ENCODE measurements around the gene SPATC1L.

The SPATC1L gene

DNA sequence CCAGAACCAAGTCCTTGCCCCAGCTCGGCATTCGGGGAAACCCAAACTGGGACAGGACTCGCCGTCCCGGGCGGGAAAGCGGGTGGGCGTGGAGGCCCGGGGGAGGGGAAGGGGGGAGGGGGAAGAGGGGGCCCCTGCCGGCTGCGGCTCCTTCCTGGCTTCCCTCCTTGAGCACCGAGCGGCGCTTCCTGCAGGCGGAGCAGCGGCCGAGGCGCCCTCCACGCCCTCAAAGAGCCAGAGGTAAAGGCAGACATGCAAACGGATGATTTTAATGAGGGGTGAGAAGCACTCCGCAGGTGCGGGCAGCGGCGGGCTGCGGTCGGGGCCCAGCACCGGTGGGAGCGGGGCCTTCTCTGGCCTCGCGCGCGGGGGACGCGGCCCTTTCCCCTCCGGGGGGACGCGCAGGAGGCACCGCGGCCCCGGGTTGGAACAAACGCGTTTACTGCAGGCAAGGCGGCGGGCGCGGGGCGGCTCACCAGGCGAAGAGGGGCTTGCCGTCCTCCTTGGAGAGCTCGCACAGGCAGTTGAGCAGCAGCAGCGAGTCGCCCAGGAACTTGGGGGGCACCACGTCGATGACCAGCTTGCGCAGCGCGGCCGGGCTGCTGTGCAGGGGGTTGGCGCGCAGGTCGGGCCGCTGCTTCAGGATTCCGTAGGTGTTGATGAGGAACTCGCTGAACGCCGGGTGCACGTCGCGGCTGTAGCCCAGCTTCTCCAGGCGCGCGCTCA lies 23.2 kb downstream of the SPATC1L start:
- H3K27ac ChIP-seq (ENCODE audit: low read depth, low read length), result no peak overlapping the region
- H3K4me1 ChIP-seq (ENCODE audit: control insufficient read depth in 5 of 5, insufficient read depth in 5 of 5, low read length in 5 of 5), result no peaks in the 10 kb centered on the region
- no peak overlapping the region for H3K4me3 ChIP-seq (ENCODE audit: low read depth in 1 of 5, low read length in 5 of 5)
- no peak overlapping the region for H3K9ac ChIP-seq (ENCODE audit: low read length in 5 of 5)
- no peaks in the 10 kb centered on the region for H3K36me3 ChIP-seq (ENCODE audit: control insufficient read depth in 5 of 5, insufficient read depth in 5 of 5, low read length in 5 of 5)
- H3K9me3 ChIP-seq (ENCODE audit: control insufficient read depth in 5 of 5, low read length in 5 of 5), result no peaks in the 10 kb centered on the region
- peaks cover 0 to 6% (median 0%) of the 10 kb centered on the region in 5 donors for H3K27me3 ChIP-seq (ENCODE audit: control insufficient read depth in 5 of 5, insufficient read depth in 4 of 5, low read length in 5 of 5)

DNA sequence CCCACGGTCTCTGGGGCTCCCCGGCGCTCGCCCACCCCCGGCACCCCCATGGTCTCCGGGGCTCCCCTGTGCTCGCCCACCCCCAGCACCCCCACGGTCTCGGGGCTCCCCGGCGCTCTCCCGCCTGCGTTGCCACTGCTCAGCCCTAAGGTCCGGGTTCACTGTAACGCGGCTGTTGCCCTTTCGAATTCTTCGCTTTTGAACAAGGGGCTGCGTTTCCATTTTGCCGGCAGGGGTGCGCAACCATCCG lies 23.7 kb downstream of the SPATC1L start:
- Histone ChIP-seq H3K4me3 (ENCODE audit: low read depth in 1 of 5, low read length in 5 of 5) (no peak overlapping the region), H3K4me1 (ENCODE audit: control insufficient read depth in 5 of 5, insufficient read depth in 5 of 5, low read length in 5 of 5) (no peaks in the 10 kb centered on the region), H3K9me3 (ENCODE audit: control insufficient read depth in 5 of 5, low read length in 5 of 5) (no peaks in the 10 kb centered on the region), H3K27me3 (ENCODE audit: control insufficient read depth in 5 of 5, insufficient read depth in 4 of 5, low read length in 5 of 5) (peaks cover 0 to 6% (median 0%) of the 10 kb centered on the region in 5 donors), H3K9ac (ENCODE audit: low read length in 5 of 5) (no peak overlapping the region), H3K27ac (ENCODE audit: low read depth, low read length) (no peak overlapping the region), H3K36me3 (ENCODE audit: control insufficient read depth in 5 of 5, insufficient read depth in 5 of 5, low read length in 5 of 5) (no peaks in the 10 kb centered on the region)

DNA sequence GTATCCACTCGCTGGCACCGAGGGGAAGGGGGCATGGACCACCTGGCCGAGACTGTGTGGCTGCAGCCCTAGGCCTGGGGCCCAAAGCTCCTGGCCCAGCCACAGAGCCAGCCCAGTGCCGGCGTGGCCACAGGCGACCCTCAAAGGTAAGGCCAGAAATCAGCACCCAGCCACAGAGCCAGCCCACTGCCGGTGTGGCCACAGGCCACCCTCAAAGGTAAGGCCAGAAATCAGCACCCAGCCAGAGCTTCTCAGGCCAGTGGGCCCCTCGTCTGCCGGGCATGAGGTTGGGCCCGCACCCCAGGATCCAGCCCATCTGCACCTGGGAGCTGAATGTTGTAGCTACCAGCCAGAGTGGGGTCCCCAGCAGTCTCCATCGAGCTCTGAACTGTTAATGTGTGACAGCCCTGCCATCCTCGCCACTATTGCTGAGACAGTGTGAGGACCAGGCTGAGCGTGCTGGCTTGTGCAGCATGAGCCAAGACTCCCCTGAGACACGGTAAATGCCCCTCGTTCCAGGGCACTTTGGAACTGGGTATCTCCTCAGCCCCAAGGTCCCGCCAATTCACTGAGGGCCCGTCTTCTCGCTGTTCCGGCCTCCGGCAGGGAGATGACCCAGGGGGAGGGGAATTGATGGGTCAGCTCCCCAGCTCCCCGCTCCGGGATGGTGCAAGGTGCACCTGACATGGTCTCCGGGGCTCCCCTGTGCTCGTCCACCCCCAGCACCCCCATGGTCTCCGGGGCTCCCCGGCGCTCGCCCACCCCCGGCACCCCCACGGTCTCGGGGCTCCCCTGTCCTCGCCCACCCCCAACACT lies 24.2 kb downstream of the SPATC1L start:
- H3K27ac ChIP-seq (ENCODE audit: low read depth, low read length), result no peak overlapping the region
- H3K9ac ChIP-seq (ENCODE audit: low read length in 5 of 5), result no peak overlapping the region
- H3K27me3 ChIP-seq (ENCODE audit: control insufficient read depth in 5 of 5, insufficient read depth in 4 of 5, low read length in 5 of 5), result peaks cover 0 to 6% (median 0%) of the 10 kb centered on the region in 5 donors

DNA sequence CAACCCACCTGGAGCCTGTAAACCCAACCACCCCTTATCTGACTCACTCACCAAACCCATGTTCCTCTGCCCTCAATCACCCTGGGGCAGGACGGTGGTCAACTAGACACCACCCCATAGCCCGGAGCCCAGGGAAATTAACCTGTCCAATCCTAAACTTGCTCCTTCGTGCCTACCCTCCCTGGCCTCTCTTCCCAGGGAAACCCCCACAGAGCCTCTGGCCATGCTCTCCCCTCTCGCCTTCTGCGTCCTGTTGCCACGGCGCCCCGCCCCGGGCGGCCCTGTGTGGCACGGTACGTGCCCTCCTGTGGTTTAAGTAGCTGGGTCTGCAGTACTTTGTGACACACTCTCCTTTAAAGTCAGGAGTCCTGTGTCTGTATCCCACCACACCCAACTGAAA lies 24.9 kb downstream of the SPATC1L start:
- peaks cover 0 to 6% (median 0%) of the 10 kb centered on the region in 5 donors for H3K27me3 ChIP-seq (ENCODE audit: control insufficient read depth in 5 of 5, insufficient read depth in 4 of 5, low read length in 5 of 5)
- no peak overlapping the region for H3K27ac ChIP-seq (ENCODE audit: low read depth, low read length)
- no peak overlapping the region for H3K4me3 ChIP-seq (ENCODE audit: low read depth in 1 of 5, low read length in 5 of 5)
- H3K9me3 ChIP-seq (ENCODE audit: control insufficient read depth in 5 of 5, low read length in 5 of 5), result no peaks in the 10 kb centered on the region
- H3K36me3 ChIP-seq (ENCODE audit: control insufficient read depth in 5 of 5, insufficient read depth in 5 of 5, low read length in 5 of 5), result no peaks in the 10 kb centered on the region
- H3K9ac ChIP-seq (ENCODE audit: low read length in 5 of 5), result no peak overlapping the region
- no peaks in the 10 kb centered on the region for H3K4me1 ChIP-seq (ENCODE audit: control insufficient read depth in 5 of 5, insufficient read depth in 5 of 5, low read length in 5 of 5)

More for the DNA sequence above, 24.2 kb downstream of the SPATC1L start:
- Histone ChIP-seq H3K4me3 (ENCODE audit: low read depth in 1 of 5, low read length in 5 of 5) (no peak overlapping the region), H3K36me3 (ENCODE audit: control insufficient read depth in 5 of 5, insufficient read depth in 5 of 5, low read length in 5 of 5) (no peaks in the 10 kb centered on the region), H3K9me3 (ENCODE audit: control insufficient read depth in 5 of 5, low read length in 5 of 5) (no peaks in the 10 kb centered on the region), H3K4me1 (ENCODE audit: control insufficient read depth in 5 of 5, insufficient read depth in 5 of 5, low read length in 5 of 5) (no peaks in the 10 kb centered on the region)

DNA sequence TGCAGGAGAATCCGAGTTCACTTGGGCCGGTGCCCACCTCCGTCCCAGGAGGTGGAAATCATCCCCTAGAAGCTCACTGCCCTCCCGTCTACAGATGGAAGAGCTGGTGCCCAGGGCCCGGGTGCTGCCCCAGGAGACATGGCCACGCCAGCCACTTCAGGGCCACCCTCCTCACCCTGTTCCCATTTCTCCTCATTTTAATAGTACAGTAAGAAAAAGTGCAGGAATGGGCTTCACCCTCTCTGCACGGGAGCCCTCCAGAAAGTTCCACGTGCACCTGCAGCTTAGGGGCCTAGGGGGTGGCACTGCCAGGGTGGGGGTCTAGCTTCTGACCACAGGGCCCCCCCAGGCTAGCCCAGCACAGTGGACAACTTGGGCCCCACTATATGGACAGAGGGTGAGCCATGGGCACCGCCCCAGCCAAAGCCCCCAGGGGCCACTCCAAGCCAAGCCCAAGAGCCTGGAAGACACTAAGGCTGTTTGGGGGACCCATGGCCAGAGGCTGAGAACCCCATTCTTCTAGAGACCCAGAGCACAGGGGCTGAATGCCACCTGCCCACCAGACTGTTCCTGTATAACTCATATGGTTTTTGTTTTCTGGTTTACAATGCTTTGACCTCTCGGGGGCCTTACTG lies 25.5 kb downstream of the SPATC1L start:
- Histone ChIP-seq H3K9ac (ENCODE audit: low read length in 5 of 5) (no peak overlapping the region), H3K4me1 (ENCODE audit: control insufficient read depth in 5 of 5, insufficient read depth in 5 of 5, low read length in 5 of 5) (peaks cover 0 to under 1% (median under 1%) of the 10 kb centered on the region in 5 donors), H3K27me3 (ENCODE audit: control insufficient read depth in 5 of 5, insufficient read depth in 4 of 5, low read length in 5 of 5) (peaks cover 0 to 6% (median 0%) of the 10 kb centered on the region in 5 donors), H3K36me3 (ENCODE audit: control insufficient read depth in 5 of 5, insufficient read depth in 5 of 5, low read length in 5 of 5) (no peaks in the 10 kb centered on the region), H3K4me3 (ENCODE audit: low read depth in 1 of 5, low read length in 5 of 5) (no peak overlapping the region), H3K9me3 (ENCODE audit: control insufficient read depth in 5 of 5, low read length in 5 of 5) (no peaks in the 10 kb centered on the region), H3K27ac (ENCODE audit: low read depth, low read length) (no peak overlapping the region)

DNA sequence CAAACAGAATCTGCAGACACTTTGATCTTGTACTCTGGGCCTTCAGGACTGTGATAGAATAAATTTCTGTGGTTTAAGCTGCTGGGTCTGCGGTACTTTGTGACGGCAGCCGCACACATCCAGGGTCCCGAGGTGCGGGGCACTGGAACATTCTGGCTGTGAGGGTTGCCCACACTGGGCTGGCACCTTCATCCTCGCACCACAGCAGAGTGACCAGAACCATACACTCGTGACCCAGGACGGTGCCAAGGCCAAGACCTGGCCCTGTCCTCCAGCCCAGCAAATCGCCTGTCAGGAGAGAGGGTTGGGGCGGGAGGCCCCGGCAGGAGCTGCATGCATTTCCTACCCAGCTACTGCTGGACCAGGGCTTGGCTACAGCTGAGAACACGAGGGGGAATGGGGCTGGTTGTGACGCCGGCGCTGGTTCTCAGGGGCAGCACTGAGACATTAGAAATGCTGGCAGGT lies 26.2 kb downstream of the SPATC1L start:
- H3K27ac ChIP-seq (ENCODE audit: low read depth, low read length), result no peak overlapping the region
- H3K4me1 ChIP-seq (ENCODE audit: control insufficient read depth in 5 of 5, insufficient read depth in 5 of 5, low read length in 5 of 5), result peaks cover 0 to 9% (median 8%) of the 10 kb centered on the region in 5 donors
- no peaks in the 10 kb centered on the region for H3K36me3 ChIP-seq (ENCODE audit: control insufficient read depth in 5 of 5, insufficient read depth in 5 of 5, low read length in 5 of 5)
- no peak overlapping the region for H3K4me3 ChIP-seq (ENCODE audit: low read depth in 1 of 5, low read length in 5 of 5)
- H3K27me3 ChIP-seq (ENCODE audit: control insufficient read depth in 5 of 5, insufficient read depth in 4 of 5, low read length in 5 of 5), result peaks cover 0 to 10% (median 0%) of the 10 kb centered on the region in 5 donors
- no peaks in the 10 kb centered on the region for H3K9me3 ChIP-seq (ENCODE audit: control insufficient read depth in 5 of 5, low read length in 5 of 5)
- H3K9ac ChIP-seq (ENCODE audit: low read length in 5 of 5), result no peak overlapping the region

DNA sequence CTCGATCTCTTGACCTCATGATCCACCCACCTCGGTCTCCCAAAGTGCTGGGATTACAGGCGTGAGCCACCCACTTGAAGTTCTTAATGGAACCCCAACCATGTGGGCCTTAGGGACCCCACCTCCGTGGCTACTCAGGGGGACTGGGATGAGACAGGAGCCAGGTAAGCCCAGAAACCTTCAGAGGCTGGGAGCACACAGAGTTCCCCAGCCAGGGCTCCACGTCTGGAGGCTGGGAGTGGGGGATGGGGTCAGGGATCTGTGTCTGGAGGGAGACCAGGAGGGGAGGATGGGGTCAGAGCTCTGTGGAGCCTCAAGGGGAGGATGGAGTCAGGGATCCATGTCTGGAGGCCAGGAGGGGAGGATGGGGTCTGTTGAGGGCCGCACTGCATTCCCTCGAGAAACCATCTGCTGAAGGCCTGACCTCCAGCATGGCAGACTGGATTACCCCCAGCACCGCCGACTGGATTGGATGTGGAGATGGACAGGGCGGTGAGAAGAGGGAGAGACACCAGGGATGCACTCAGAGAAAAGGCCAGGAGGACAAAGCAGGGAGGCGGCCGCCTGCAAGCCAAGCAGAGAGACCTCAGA lies 26.8 kb downstream of the SPATC1L start:
- Histone ChIP-seq H3K9me3 (ENCODE audit: control insufficient read depth in 5 of 5, low read length in 5 of 5) (no peaks in the 10 kb centered on the region), H3K27ac (ENCODE audit: low read depth, low read length) (no peak overlapping the region), H3K36me3 (ENCODE audit: control insufficient read depth in 5 of 5, insufficient read depth in 5 of 5, low read length in 5 of 5) (no peaks in the 10 kb centered on the region), H3K9ac (ENCODE audit: low read length in 5 of 5) (no peak overlapping the region), H3K4me3 (ENCODE audit: low read depth in 1 of 5, low read length in 5 of 5) (no peak overlapping the region), H3K4me1 (ENCODE audit: control insufficient read depth in 5 of 5, insufficient read depth in 5 of 5, low read length in 5 of 5) (peaks cover 0 to 13% (median 12%) of the 10 kb centered on the region in 5 donors), H3K27me3 (ENCODE audit: control insufficient read depth in 5 of 5, insufficient read depth in 4 of 5, low read length in 5 of 5) (peaks cover 0 to 12% (median 0%) of the 10 kb centered on the region in 5 donors)

DNA sequence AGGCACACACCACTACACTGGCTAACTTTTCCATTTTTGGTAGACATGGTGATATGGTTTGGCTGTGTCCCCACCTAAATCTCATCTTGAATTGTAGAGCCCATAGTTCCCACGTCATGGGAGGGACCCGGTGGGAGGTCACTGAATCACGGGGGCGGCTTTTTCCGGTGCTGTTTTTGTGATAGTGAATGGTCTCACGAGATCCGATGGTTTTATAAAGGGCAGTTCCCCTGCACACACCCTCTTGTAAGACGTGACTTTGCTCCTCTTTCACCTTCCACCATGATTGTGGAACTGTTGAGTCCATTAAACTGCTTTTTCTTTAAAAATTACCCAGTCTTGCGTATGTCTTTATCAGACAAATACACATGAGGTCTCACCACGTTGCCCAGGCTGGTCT lies 27.6 kb downstream of the SPATC1L start:
- H3K4me3 ChIP-seq (ENCODE audit: low read depth in 1 of 5, low read length in 5 of 5), result no peak overlapping the region
- H3K4me1 ChIP-seq (ENCODE audit: control insufficient read depth in 5 of 5, insufficient read depth in 5 of 5, low read length in 5 of 5), result peaks cover 0 to 13% (median 12%) of the 10 kb centered on the region in 5 donors
- no peak overlapping the region for H3K27ac ChIP-seq (ENCODE audit: low read depth, low read length)
- no peaks in the 10 kb centered on the region for H3K36me3 ChIP-seq (ENCODE audit: control insufficient read depth in 5 of 5, insufficient read depth in 5 of 5, low read length in 5 of 5)
- H3K9me3 ChIP-seq (ENCODE audit: control insufficient read depth in 5 of 5, low read length in 5 of 5), result no peaks in the 10 kb centered on the region
- no peak overlapping the region for H3K9ac ChIP-seq (ENCODE audit: low read length in 5 of 5)
- H3K27me3 ChIP-seq (ENCODE audit: control insufficient read depth in 5 of 5, insufficient read depth in 4 of 5, low read length in 5 of 5), result peaks cover 0 to 6% (median 0%) of the 10 kb centered on the region in 5 donors

DNA sequence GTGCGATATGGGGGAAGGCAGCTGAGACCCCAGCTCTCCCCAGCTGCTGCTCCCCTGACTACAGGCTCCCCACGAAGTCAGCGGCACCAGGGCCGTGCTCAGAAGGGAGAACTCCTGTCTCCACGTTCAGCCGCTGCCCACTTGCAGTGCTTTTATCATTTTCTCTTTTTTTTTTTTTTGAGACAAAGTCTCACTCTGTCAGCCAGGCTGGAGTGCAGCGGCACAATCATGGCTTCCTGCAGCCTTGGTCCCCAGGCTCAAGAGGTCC lies 27.9 kb downstream of the SPATC1L start:
- no peak overlapping the region for H3K27ac ChIP-seq (ENCODE audit: low read depth, low read length)
- no peaks in the 10 kb centered on the region for H3K36me3 ChIP-seq (ENCODE audit: control insufficient read depth in 5 of 5, insufficient read depth in 5 of 5, low read length in 5 of 5)
- peaks cover 0 to 13% (median 12%) of the 10 kb centered on the region in 5 donors for H3K4me1 ChIP-seq (ENCODE audit: control insufficient read depth in 5 of 5, insufficient read depth in 5 of 5, low read length in 5 of 5)
- peaks cover 0 to 6% (median 0%) of the 10 kb centered on the region in 5 donors for H3K27me3 ChIP-seq (ENCODE audit: control insufficient read depth in 5 of 5, insufficient read depth in 4 of 5, low read length in 5 of 5)
- no peaks in the 10 kb centered on the region for H3K9me3 ChIP-seq (ENCODE audit: control insufficient read depth in 5 of 5, low read length in 5 of 5)
- H3K9ac ChIP-seq (ENCODE audit: low read length in 5 of 5), result no peak overlapping the region
- no peak overlapping the region for H3K4me3 ChIP-seq (ENCODE audit: low read depth in 1 of 5, low read length in 5 of 5)
